ENCODE data around the gene ELK4.

ELK4 gene

DNA sequence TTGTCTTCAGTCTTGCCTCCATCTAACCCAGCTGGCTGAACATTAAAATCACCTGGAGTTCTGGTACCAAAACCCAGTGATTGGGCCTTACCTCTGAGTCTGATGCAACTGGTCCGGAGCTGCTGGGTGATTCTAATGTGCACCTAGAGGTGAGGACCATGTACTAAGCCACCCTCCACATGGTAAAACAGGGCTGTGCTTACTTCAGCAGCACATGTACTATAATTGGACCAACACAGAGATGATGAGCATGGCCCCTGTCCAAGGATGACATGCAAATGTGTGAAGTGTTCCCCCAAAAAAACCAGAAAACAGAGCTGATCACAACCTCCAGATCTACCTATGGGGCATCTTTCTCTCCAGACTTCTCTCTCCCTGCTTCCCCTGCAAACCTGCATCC is 37.0 kb downstream of the ELK4 start:
- H3K4me3 ChIP-seq (ENCODE audit: low read depth, low read length), result no peak overlapping the region
- TF ChIP-seq, protein P1, sequence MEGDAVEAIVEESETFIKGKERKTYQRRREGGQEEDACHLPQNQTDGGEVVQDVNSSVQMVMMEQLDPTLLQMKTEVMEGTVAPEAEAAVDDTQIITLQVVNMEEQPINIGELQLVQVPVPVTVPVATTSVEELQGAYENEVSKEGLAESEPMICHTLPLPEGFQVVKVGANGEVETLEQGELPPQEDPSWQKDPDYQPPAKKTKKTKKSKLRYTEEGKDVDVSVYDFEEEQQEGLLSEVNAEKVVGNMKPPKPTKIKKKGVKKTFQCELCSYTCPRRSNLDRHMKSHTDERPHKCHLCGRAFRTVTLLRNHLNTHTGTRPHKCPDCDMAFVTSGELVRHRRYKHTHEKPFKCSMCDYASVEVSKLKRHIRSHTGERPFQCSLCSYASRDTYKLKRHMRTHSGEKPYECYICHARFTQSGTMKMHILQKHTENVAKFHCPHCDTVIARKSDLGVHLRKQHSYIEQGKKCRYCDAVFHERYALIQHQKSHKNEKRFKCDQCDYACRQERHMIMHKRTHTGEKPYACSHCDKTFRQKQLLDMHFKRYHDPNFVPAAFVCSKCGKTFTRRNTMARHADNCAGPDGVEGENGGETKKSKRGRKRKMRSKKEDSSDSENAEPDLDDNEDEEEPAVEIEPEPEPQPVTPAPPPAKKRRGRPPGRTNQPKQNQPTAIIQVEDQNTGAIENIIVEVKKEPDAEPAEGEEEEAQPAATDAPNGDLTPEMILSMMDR (IDR thresholded peaks at IDR 0.05; ENCODE audit: low read depth, low read length), result no peak

DNA sequence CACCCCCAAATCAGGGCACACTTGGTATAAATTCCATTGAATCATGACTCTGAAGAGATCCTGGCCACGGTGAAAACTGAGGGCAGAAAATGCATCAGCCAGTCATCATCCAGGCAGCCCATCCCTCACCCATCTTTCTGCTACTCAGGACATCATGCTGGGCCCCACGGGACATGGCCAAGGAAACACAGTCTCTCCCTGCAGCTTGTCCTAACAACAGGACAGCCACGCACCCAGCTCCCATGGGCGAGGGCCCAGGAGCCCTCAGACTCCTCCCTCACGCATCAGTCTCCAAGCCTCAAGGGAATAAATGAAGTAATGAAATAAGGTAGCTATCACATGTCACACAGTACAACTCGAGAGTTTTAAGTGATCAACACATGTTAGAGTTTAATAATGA is 37.8 kb downstream of the ELK4 start:
- no peak overlapping the region for H3K4me3 ChIP-seq (ENCODE audit: low read depth, low read length)
- TF ChIP-seq, protein P1 (IDR thresholded peaks at IDR 0.05; ENCODE audit: low read depth, low read length), result no peak

DNA sequence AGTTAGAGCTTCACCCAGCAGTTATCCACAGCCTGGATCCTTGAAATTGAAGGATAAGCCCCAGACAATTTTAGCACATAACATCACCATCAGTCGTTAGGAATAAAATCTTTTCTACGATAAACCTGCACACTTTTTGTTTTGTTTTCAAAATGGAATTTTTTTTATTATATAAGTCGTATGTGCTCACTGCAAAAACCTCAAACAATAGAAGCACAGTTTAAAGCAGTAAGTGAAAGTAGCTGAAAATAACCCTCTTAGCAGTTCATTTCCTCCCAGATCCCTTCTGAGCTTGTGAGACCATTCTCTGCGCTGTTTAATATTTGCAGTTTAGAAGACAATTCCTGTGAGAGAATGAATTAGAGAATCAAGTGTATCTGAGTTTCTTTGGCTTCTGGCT is 38.3 kb downstream of the ELK4 start:
- TF ChIP-seq, protein P1 (IDR thresholded peaks at IDR 0.05; ENCODE audit: low read depth, low read length), result no peak
- H3K4me3 ChIP-seq (ENCODE audit: low read depth, low read length), result no peak overlapping the region

DNA sequence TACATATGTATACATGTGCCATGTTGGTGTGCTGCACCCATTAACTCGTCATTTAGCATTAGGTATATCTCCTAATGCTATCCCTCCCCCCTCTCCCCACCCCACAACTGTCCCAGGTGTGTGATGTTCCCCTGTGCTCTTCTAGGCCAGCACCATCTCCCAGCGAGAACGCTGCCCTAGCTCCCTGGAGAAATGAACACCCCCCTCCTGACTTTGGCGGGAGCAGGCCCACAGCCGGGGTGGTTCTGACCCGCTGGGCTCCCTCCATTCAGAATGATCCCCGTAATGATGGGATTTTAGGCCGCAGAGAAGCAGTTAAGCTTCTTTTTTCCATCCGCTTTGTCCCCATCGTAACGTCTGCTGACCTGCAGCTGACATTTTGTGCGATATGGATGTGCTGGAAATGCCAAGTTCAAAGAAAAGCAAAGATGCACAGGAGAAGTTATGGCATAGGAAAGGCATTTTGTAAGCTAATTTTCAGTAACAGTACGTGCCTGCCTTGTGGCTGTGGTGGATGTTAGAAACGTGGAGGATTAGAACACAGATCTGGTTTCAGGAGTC is 39.3 kb downstream of the ELK4 start:
- TF ChIP-seq, protein P1 (IDR thresholded peaks at IDR 0.05; ENCODE audit: low read depth, low read length), result no peak
- H3K4me3 ChIP-seq (ENCODE audit: low read depth, low read length), result no peak overlapping the region

DNA sequence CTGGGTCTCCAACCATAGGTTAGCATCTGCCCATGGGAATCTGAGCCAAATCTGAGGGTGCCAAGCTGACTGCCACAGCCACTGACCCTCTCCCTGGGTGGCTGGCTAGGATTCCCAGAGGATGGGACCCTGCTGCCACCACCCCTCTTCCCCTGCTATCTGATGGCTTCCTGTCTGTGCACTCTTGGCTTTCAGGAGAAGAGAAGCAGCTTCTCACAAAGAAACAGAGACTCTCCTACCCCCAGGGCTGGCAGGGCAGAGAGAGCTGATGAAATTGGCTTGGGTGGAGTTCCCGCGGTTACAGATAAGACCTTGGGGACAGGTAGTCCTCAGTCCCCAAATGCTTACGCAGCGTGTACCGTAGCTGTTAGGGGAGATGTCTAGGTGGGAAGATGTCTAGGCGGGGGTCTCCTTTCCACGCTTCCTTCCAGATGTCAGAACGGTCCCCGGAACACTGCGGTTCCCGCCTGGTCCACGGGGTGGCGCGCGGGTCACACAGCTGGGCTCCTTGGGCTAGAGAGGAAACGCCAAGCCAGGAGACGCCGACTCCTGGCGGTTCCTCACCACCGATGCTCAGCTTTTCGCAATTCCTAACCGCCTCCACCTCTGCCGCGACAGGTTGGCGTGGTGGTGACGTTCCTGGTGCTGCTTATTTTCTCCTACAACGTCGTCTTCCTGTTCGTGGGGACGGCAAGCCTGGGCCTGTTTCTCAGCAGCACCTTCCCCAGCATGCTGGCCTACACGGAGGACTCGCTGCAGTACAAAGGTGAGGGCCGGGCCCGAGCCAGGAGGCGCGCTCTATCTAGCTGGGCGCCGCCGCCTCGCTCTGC is 40.1 kb downstream of the ELK4 start:
- TF ChIP-seq, protein P1 (IDR thresholded peaks at IDR 0.05; ENCODE audit: low read depth, low read length), result peak; percentile 99
- H3K4me3 ChIP-seq (ENCODE audit: low read depth, low read length), result peak overlapping the region; percentile 8; the same call in 1 of the 2 replicates

DNA sequence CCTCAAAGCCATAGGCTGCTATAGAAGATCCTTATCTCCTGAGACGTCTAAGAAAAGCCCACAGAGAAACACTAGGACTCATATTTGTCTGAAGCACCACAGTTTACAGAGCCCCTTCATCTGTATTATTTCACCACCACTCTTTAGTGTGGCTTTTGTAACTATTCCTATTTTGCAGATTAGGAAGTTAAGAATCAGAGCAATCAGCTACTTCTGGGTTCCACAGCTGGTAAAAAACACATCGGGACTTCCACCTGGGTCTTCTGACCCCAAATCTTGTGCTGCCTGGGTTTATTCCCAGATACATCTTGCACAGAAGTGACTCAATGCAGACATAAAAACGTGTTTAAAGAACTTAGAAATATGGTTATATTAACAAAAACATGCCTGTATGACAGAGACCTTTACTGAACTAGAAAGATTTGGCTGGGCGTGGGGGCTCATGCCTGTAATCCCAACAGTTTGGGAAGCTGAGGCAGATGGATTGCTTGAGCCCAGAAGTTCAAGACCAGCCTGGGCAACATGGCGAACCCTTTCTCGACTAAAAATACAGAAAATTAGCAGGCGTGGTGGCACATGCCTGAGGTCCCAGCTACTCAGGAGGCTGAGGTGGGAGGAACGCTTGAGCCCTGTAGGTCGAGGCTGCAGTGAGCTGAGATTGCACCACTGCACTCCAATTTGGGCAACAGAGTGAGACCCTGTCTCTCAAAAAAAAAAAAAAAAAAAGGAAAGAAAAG is 40.9 kb downstream of the ELK4 start:
- TF ChIP-seq, protein P1 (IDR thresholded peaks at IDR 0.05; ENCODE audit: low read depth, low read length), result no peak
- H3K4me3 ChIP-seq (ENCODE audit: low read depth, low read length), result no peak overlapping the region

DNA sequence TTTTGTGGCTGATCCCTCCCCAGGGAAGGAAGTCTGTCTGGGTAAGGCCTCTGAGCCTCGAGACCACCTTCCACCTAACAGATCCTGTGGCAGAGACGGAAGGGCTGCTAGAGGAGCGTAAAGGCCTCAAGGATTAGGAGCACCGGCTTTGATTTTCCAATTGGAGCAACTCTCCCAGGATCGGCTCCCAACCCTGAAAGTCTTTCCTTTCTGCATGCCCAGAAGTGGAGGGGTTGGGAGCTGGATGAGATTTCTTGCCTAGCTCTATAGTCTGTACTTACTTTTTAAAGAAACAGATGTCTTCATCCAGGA is 41.4 kb downstream of the ELK4 start:
- H3K4me3 ChIP-seq (ENCODE audit: low read depth, low read length), result no peak overlapping the region
- TF ChIP-seq, protein P1 (IDR thresholded peaks at IDR 0.05; ENCODE audit: low read depth, low read length), result no peak

All from WI38 (cell line).